ENCODE measurements around the gene DNAH12.
A peak's percentile ranks its signal among the peaks of the same experiment; 100 is the strongest.

DNAH12 gene

GRCh38 chr3:57544181-57545125 is at the start of gene DNAH12:
DNAH12 (minus strand) TSS chr3:57544344; CDS start chr3:57542870, 1,474 bp downstream.
- DNase-seq (ENCODE audit: low read depth, low spot score), result peak; percentile 20

- no peak for DNase-seq (ENCODE audit: low read depth, low spot score)
Measured at GRCh38 chr3:57592306-57592705, 48.2 kb upstream of the DNAH12 start.

- DNase-seq (ENCODE audit: low read depth, low spot score), result no peak
Measured at GRCh38 chr3:57587905-57588304, 43.8 kb upstream of the DNAH12 start.

- DNase-seq (ENCODE audit: low read depth, low spot score), result no peak
Measured at GRCh38 chr3:57586778-57587177, 42.6 kb upstream of the DNAH12 start.

- no peak for DNase-seq (ENCODE audit: low read depth, low spot score)
Measured at GRCh38 chr3:57583544-57583943, 39.4 kb upstream of the DNAH12 start.

GRCh38 chr3:57582474-57583168 is 38.5 kb upstream of the DNAH12 start:
- DNase-seq (ENCODE audit: low read depth, low spot score), result no peak

- DNase-seq (ENCODE audit: low read depth, low spot score), result no peak
Measured at GRCh38 chr3:57577801-57578200, 33.7 kb upstream of the DNAH12 start.

- DNase-seq (ENCODE audit: low read depth, low spot score), result no peak
Measured at GRCh38 chr3:57575966-57576626, 32.0 kb upstream of the DNAH12 start.

GRCh38 chr3:57572096-57572495 is 28.0 kb upstream of the DNAH12 start:
- no peak for DNase-seq (ENCODE audit: low read depth, low spot score)

GRCh38 chr3:57570878-57571277 is 26.7 kb upstream of the DNAH12 start:
- no peak for DNase-seq (ENCODE audit: low read depth, low spot score)

- no peak for DNase-seq (ENCODE audit: low read depth, low spot score)
Measured at GRCh38 chr3:57569859-57570450, 25.8 kb upstream of the DNAH12 start.

GRCh38 chr3:57559526-57559925 is 15.4 kb upstream of the DNAH12 start:
- no peak for DNase-seq (ENCODE audit: low read depth, low spot score)

GRCh38 chr3:57557085-57557537 is 13.0 kb upstream of the DNAH12 start:
- no peak for DNase-seq (ENCODE audit: low read depth, low spot score)

- no peak for DNase-seq (ENCODE audit: low read depth, low spot score)
Measured at GRCh38 chr3:57556459-57557084, 12.4 kb upstream of the DNAH12 start.

GRCh38 chr3:57555738-57556458 is 11.8 kb upstream of the DNAH12 start, which contains the start of gene PDE12:
PDE12 (plus strand) TSS chr3:57556274; CDS start chr3:57556380, 106 bp downstream.
- DNase-seq (ENCODE audit: low read depth, low spot score), result peak; percentile 73

GRCh38 chr3:57555306-57555705 is 11.2 kb upstream of the DNAH12 start:
- DNase-seq (ENCODE audit: low read depth, low spot score), result no peak

- DNase-seq (ENCODE audit: low read depth, low spot score), result no peak
Measured at GRCh38 chr3:57546616-57547015, 2.5 kb upstream of the DNAH12 start.

GRCh38 chr3:57545636-57546268 is 1.6 kb upstream of the DNAH12 start:
- DNase-seq (ENCODE audit: low read depth, low spot score), result no peak

- DNase-seq (ENCODE audit: low read depth, low spot score), result no peak
Measured at GRCh38 chr3:57538465-57538864, 5.7 kb downstream of the DNAH12 start.

GRCh38 chr3:57530071-57530608 is 14.0 kb downstream of the DNAH12 start:
- no peak for DNase-seq (ENCODE audit: low read depth, low spot score)

Data from smooth muscle cell of the brain vasculature (primary cell).